Measurements from ENCODE around the gene C10orf62. TPM values are rescaled to one million over a fixed set of nuclear protein-coding genes. Genes with fewer than 3 reads are reported as not detected.

Gene C10orf62
- total RNA-seq, 4 donors from 2014 or later = not detected

DNA sequence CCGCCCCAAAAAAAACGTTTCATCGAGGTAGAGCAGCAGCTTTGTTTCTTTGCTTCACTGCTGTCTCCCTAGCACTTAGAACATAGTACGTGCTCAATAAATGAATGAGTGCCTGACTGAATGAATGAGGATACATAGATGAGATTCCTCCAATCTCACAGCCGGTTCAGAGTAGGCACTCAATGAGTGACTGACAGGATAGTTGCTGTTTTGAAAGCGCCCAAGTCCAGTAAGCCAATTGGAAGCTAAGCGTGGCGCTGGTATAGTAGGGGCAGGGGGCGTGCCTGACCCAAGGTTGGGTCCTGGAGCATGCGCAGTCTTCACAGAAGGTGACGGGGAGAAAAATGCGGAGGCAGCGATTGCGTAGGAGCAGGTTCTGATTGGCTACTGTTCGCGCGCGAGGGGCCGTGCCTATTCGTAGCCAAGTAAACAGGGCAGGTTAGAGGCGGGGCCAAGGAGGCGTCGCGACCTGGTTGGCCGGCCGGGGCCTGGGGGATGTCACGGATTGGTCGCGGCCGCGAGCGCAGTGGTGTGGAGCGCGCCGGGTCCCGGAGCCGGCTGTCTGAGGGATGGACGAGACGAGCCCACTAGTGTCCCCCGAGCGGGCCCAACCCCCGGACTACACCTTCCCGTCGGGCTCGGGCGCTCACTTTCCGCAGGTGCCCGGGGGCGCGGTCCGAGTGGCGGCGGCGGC lies 50.8 kb downstream of the C10orf62 start, which contains the start of gene PI4K2A:
Gene PI4K2A, plus strand, starts transcription at position 498 of the 694 bp plus-strand sequence. Its CDS starts 72 bp downstream, at position 570.
- in situ Hi-C loops (cut with MboI; ENCODE audit: low pct_ligation_motif_present in 1 of 4, low pct_unique_long_range_greater_than_20kb in 1 of 4, low sequenced_read_pairs in 3 of 4) = no loop called here
- 3% methylated on average over 9 to 42 of the region's 54 CpGs for WGBS, 2 donors (ENCODE audit: low coverage in 1 of 2)
- peaks cover 2 to 21% (median 15%) of the 10 kb centered on the region in 4 donors for H3K4me1 ChIP-seq

More for the DNA sequence above, 50.8 kb downstream of the C10orf62 start, which contains the start of gene PI4K2A:
- TF ChIP-seq EP300 (IDR thresholded peaks at IDR 0.05; ENCODE audit: low read depth) (no peak), POLR2AphosphoS5 (IDR thresholded peaks at IDR 0.05) (peak; percentile 84 to 90 (median 87)), POLR2A (IDR thresholded peaks at IDR 0.05) (peak; percentile 71)
- TF ChIP-seq, protein P1, sequence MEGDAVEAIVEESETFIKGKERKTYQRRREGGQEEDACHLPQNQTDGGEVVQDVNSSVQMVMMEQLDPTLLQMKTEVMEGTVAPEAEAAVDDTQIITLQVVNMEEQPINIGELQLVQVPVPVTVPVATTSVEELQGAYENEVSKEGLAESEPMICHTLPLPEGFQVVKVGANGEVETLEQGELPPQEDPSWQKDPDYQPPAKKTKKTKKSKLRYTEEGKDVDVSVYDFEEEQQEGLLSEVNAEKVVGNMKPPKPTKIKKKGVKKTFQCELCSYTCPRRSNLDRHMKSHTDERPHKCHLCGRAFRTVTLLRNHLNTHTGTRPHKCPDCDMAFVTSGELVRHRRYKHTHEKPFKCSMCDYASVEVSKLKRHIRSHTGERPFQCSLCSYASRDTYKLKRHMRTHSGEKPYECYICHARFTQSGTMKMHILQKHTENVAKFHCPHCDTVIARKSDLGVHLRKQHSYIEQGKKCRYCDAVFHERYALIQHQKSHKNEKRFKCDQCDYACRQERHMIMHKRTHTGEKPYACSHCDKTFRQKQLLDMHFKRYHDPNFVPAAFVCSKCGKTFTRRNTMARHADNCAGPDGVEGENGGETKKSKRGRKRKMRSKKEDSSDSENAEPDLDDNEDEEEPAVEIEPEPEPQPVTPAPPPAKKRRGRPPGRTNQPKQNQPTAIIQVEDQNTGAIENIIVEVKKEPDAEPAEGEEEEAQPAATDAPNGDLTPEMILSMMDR (IDR thresholded peaks at IDR 0.05) = no peak
- H3K4me3 ChIP-seq = peak within 1 kb of the TSS; percentile 62 to 91 (median 86)
- DNase-seq = peak; percentile 99
- no peaks in the 10 kb centered on the region for H3K9me3 ChIP-seq
- no peaks in the 10 kb centered on the region for H3K27me3 ChIP-seq
- H3K27ac ChIP-seq = peak within 1 kb of the TSS; percentile 86 to 93 (median 90)
- intact Hi-C loops (cut with DNase I; ENCODE audit: low total_unique reads) = no loop called here
- peaks cover 0 to 8% (median 0%) of the 10 kb centered on the region in 4 donors for H3K36me3 ChIP-seq

Other genes with a start within 250 kb of the C10orf62 start
- 10 to 100 TPM in 3 of 4 donors, 1 to 10 TPM in 1; 5.7 to 14.0 (median 11.5) TPM for gene RRP12, start 188.4 kb upstream of the C10orf62 start, total RNA-seq
- gene PGAM1, start 163.5 kb upstream of the C10orf62 start, total RNA-seq = 100 to 1,000 TPM in 3 of 4 donors, 10 to 100 TPM in 1; 94.5 to 216 (median 124) TPM
- 100 to 1,000 TPM in 1 of 4 donors, 10 to 100 TPM in 2, 1 to 10 TPM in 1; 2.6 to 315 (median 26.1) TPM for gene EXOSC1, start 143.7 kb upstream of the C10orf62 start, total RNA-seq
- 10 to 100 TPM; 10.8 to 36.2 (median 32.7) TPM for gene ZDHHC16, start 143.5 kb upstream of the C10orf62 start, total RNA-seq
- gene MMS19, start 91.3 kb upstream of the C10orf62 start, total RNA-seq = 100 to 1,000 TPM in 3 of 4 donors, 10 to 100 TPM in 1; 62.8 to 116 (median 106) TPM
- gene UBTD1, start 90.8 kb upstream of the C10orf62 start, total RNA-seq = 1 to 10 TPM in 3 of 4 donors, under 1 TPM in 1; 0.40 to 4.1 (median 3.2) TPM
- gene ANKRD2, start 16.9 kb upstream of the C10orf62 start, total RNA-seq = not detected
- not detected for gene HOGA1, start 5.3 kb upstream of the C10orf62 start, total RNA-seq
- 1 to 10 TPM in 1 of 4 donors, under 1 TPM in 2, not detected in 1; 0.95 to 1.8 (median 0.96) TPM for gene MORN4, start 43.8 kb downstream of the C10orf62 start, total RNA-seq
- 10 to 100 TPM in 2 of 4 donors, 1 to 10 TPM in 2; 7.6 to 19.1 (median 11.3) TPM for gene PI4K2A, start 51.0 kb downstream of the C10orf62 start, total RNA-seq
- 10 to 100 TPM; 24.3 to 79.3 (median 47.9) TPM for gene AVPI1, start 97.5 kb downstream of the C10orf62 start, total RNA-seq
- gene MARVELD1, start 124.0 kb downstream of the C10orf62 start, total RNA-seq = 10 to 100 TPM in 2 of 4 donors, 1 to 10 TPM in 2; 5.6 to 24.6 (median 13.6) TPM
- 100 to 1,000 TPM in 1 of 4 donors, 10 to 100 TPM in 3; 46.4 to 102 (median 63.9) TPM for gene ZFYVE27, start 147.4 kb downstream of the C10orf62 start, total RNA-seq
- gene SFRP5, start 182.3 kb downstream of the C10orf62 start, total RNA-seq = 10 to 100 TPM in 1 of 4 donors, 1 to 10 TPM in 3; 3.8 to 10.1 (median 5.8) TPM

All from transverse colon (tissue), 4 donors.